Measurements from ENCODE around the gene CTR9. TPM values are rescaled to one million over a fixed set of nuclear protein-coding genes. Genes with fewer than 3 reads are reported as not detected.

The CTR9 gene
- total and polyA plus RNA-seq, 2 experiments from 2014 or later = 29.0 to 32.7 TPM

DNA sequence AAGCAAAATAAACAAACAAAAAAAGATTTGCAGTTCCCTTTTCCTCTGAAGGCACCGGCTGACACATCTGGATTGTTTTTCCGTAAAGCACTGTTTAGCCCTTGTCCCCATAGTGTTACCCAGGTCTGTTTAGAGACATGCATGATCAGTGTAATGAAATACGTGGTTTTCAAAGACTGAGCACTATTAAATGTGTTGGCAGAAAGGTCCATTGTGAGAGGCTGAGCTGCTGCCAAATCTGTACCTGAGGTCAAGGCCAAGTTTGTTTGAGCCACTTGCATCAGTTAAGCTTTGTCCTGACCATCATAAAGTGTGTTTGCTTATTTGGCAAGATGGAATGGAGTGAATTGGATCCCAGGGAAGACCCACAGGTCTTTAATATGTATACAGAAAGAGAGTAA, 26.3 kb downstream of the CTR9 start (continued):
- TF ChIP-seq, protein P1, sequence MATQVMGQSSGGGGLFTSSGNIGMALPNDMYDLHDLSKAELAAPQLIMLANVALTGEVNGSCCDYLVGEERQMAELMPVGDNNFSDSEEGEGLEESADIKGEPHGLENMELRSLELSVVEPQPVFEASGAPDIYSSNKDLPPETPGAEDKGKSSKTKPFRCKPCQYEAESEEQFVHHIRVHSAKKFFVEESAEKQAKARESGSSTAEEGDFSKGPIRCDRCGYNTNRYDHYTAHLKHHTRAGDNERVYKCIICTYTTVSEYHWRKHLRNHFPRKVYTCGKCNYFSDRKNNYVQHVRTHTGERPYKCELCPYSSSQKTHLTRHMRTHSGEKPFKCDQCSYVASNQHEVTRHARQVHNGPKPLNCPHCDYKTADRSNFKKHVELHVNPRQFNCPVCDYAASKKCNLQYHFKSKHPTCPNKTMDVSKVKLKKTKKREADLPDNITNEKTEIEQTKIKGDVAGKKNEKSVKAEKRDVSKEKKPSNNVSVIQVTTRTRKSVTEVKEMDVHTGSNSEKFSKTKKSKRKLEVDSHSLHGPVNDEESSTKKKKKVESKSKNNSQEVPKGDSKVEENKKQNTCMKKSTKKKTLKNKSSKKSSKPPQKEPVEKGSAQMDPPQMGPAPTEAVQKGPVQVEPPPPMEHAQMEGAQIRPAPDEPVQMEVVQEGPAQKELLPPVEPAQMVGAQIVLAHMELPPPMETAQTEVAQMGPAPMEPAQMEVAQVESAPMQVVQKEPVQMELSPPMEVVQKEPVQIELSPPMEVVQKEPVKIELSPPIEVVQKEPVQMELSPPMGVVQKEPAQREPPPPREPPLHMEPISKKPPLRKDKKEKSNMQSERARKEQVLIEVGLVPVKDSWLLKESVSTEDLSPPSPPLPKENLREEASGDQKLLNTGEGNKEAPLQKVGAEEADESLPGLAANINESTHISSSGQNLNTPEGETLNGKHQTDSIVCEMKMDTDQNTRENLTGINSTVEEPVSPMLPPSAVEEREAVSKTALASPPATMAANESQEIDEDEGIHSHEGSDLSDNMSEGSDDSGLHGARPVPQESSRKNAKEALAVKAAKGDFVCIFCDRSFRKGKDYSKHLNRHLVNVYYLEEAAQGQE (IDR thresholded peaks at IDR 0.05; ENCODE audit: unreplicated experiment) = no peak
- TF ChIP-seq, protein P2, sequence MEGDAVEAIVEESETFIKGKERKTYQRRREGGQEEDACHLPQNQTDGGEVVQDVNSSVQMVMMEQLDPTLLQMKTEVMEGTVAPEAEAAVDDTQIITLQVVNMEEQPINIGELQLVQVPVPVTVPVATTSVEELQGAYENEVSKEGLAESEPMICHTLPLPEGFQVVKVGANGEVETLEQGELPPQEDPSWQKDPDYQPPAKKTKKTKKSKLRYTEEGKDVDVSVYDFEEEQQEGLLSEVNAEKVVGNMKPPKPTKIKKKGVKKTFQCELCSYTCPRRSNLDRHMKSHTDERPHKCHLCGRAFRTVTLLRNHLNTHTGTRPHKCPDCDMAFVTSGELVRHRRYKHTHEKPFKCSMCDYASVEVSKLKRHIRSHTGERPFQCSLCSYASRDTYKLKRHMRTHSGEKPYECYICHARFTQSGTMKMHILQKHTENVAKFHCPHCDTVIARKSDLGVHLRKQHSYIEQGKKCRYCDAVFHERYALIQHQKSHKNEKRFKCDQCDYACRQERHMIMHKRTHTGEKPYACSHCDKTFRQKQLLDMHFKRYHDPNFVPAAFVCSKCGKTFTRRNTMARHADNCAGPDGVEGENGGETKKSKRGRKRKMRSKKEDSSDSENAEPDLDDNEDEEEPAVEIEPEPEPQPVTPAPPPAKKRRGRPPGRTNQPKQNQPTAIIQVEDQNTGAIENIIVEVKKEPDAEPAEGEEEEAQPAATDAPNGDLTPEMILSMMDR (conservative IDR thresholded peaks at IDR 0.05; ENCODE audit: low read depth in 2 of 2) = no peak
- TF ChIP-seq NANOG (IDR thresholded peaks at IDR 0.05; ENCODE audit: borderline replicate concordance) = no peak

- H3K79me2 ChIP-seq (replicated peaks; ENCODE audit: insufficient read depth) = no peaks in the 10 kb centered on the region
- H3K9me2 ChIP-seq (ENCODE audit: insufficient read depth) = no peaks in the 10 kb centered on the region
- Mint-ChIP-seq H3K4me3 (no peak overlapping the region), H3K4me1 (peaks cover 4% of the 10 kb centered on the region; the same call in 1 of the 3 replicates), H3K27me3 (ENCODE audit: insufficient read depth, low read depth, poor library complexity) (no peaks in the 10 kb centered on the region), H3K36me3 (ENCODE audit: low read depth) (peaks cover 52% of the 10 kb centered on the region), H3K9me3 (no peaks in the 10 kb centered on the region), H3K27ac (no peak overlapping the region)
- H3K4me1 ChIP-seq (ENCODE audit: insufficient read depth) = no peaks in the 10 kb centered on the region
- peaks cover 26% of the 10 kb centered on the region for H3K36me3 ChIP-seq (ENCODE audit: insufficient read depth)
- H2AFZ ChIP-seq = no peak overlapping the region
- ATAC-seq (no peak), DNase-seq (ENCODE audit: low spot score) (no peak)
- H3K27me3 ChIP-seq (ENCODE audit: insufficient read depth) = no peaks in the 10 kb centered on the region
- no peaks in the 10 kb centered on the region; the same call in 1 of the 2 replicates for H4K20me1 ChIP-seq (replicated peaks; ENCODE audit: insufficient read depth)
- no peak overlapping the region for H3K4me2 ChIP-seq
- H3K4me3 ChIP-seq = no peak overlapping the region
- H3F3A ChIP-seq (replicated peaks; ENCODE audit: low read depth) = no peaks in the 10 kb centered on the region
- H3K27ac ChIP-seq (ENCODE audit: low read depth) = no peak overlapping the region
- TF ChIP-seq EZH2phosphoT487 (IDR thresholded peaks at IDR 0.05; ENCODE audit: unreplicated experiment) (no peak), JUNB (IDR thresholded peaks at IDR 0.05; ENCODE audit: unreplicated experiment) (no peak), CREB1 (CRISPR knock-in tag; IDR thresholded peaks at IDR 0.05; ENCODE audit: low read depth) (no peak), POLR2AphosphoS5 (IDR thresholded peaks at IDR 0.05; ENCODE audit: low read depth) (no peak), STAT1 (IDR thresholded peaks at IDR 0.05; ENCODE audit: unreplicated experiment) (no peak), EZH2 (IDR thresholded peaks at IDR 0.05; ENCODE audit: low read depth, unreplicated experiment) (no peak)
- TF ChIP-seq, protein P1 (IDR thresholded peaks at IDR 0.05; ENCODE audit: unreplicated experiment) = no peak
- TF ChIP-seq, protein P3, sequence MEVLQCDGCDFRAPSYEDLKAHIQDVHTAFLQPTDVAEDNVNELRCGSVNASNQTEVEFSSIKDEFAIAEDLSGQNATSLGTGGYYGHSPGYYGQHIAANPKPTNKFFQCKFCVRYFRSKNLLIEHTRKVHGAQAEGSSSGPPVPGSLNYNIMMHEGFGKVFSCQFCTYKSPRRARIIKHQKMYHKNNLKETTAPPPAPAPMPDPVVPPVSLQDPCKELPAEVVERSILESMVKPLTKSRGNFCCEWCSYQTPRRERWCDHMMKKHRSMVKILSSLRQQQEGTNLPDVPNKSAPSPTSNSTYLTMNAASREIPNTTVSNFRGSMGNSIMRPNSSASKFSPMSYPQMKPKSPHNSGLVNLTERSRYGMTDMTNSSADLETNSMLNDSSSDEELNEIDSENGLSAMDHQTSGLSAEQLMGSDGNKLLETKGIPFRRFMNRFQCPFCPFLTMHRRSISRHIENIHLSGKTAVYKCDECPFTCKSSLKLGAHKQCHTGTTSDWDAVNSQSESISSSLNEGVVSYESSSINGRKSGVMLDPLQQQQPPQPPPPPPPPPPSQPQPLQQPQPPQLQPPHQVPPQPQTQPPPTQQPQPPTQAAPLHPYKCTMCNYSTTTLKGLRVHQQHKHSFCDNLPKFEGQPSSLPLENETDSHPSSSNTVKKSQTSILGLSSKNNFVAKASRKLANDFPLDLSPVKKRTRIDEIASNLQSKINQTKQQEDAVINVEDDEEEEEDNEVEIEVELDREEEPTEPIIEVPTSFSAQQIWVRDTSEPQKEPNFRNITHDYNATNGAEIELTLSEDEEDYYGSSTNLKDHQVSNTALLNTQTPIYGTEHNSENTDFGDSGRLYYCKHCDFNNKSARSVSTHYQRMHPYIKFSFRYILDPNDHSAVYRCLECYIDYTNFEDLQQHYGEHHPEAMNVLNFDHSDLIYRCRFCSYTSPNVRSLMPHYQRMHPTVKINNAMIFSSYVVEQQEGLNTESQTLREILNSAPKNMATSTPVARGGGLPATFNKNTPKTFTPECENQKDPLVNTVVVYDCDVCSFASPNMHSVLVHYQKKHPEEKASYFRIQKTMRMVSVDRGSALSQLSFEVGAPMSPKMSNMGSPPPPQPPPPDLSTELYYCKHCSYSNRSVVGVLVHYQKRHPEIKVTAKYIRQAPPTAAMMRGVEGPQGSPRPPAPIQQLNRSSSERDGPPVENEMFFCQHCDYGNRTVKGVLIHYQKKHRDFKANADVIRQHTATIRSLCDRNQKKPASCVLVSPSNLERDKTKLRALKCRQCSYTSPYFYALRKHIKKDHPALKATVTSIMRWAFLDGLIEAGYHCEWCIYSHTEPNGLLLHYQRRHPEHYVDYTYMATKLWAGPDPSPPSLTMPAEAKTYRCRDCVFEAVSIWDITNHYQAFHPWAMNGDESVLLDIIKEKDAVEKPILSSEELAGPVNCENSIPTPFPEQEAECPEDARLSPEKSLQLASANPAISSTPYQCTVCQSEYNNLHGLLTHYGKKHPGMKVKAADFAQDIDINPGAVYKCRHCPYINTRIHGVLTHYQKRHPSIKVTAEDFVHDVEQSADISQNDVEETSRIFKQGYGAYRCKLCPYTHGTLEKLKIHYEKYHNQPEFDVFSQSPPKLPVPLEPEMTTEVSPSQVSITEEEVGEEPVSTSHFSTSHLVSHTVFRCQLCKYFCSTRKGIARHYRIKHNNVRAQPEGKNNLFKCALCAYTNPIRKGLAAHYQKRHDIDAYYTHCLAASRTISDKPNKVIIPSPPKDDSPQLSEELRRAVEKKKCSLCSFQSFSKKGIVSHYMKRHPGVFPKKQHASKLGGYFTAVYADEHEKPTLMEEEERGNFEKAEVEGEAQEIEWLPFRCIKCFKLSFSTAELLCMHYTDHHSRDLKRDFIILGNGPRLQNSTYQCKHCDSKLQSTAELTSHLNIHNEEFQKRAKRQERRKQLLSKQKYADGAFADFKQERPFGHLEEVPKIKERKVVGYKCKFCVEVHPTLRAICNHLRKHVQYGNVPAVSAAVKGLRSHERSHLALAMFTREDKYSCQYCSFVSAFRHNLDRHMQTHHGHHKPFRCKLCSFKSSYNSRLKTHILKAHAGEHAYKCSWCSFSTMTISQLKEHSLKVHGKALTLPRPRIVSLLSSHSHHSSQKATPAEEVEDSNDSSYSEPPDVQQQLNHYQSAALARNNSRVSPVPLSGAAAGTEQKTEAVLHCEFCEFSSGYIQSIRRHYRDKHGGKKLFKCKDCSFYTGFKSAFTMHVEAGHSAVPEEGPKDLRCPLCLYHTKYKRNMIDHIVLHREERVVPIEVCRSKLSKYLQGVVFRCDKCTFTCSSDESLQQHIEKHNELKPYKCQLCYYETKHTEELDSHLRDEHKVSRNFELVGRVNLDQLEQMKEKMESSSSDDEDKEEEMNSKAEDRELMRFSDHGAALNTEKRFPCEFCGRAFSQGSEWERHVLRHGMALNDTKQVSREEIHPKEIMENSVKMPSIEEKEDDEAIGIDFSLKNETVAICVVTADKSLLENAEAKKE (CRISPR knock-in tag; IDR thresholded peaks at IDR 0.05) = no peak
These were observed 26.8 kb downstream of the CTR9 start for GRCh38 chr11:10777806-10778205.

All from GM23338 (cell line).